ENCODE measurements around the gene SEC24D.

- TF ChIP-seq CTCF (conservative IDR thresholded peaks at IDR 0.05; ENCODE audit: low read length) (no peak), EZH2phosphoT487 (IDR thresholded peaks at IDR 0.05; ENCODE audit: borderline replicate concordance) (no peak)
Measured at GRCh38 chr4:118813561-118813960, 22.4 kb downstream of the SEC24D start.
